ENCODE measurements around the gene SYMPK. TPM values are rescaled to one million over a fixed set of nuclear protein-coding genes. Genes with fewer than 3 reads are reported as not detected.

Gene SYMPK
- total RNA-seq, 4 donors from 2014 or later: 32.8 to 76.3 (median 44.1) TPM

- TF ChIP-seq EP300 (IDR thresholded peaks at IDR 0.05) (no peak), POLR2A (IDR thresholded peaks at IDR 0.05) (no peak), CTCF (IDR thresholded peaks at IDR 0.05) (no peak), POLR2AphosphoS5 (IDR thresholded peaks at IDR 0.05) (no peak)
- Histone ChIP-seq H3K27ac (no peak overlapping the region), H3K36me3 (peaks cover 21% of the 10 kb centered on the region), H3K27me3 (no peaks in the 10 kb centered on the region), H3K4me3 (no peak overlapping the region), H3K9me3 (no peaks in the 10 kb centered on the region), H3K4me1 (peaks cover 15% of the 10 kb centered on the region)
- DNase-seq (ENCODE audit: low spot score in 2 of 2): no peak
- 51% methylated on average over 2 of the region's 2 CpGs for WGBS
These were observed 89.6 kb downstream of the SYMPK start for GRCh38 chr19:45773384-45773783.

GRCh38 chr19:45772912-45773311 is 90.0 kb downstream of the SYMPK start:
- Histone ChIP-seq H3K36me3 (peaks cover 17% of the 10 kb centered on the region), H3K4me3 (no peak overlapping the region), H3K9me3 (no peaks in the 10 kb centered on the region), H3K4me1 (peaks cover 16% of the 10 kb centered on the region), H3K27ac (no peak overlapping the region), H3K27me3 (no peaks in the 10 kb centered on the region)
- DNase-seq (ENCODE audit: low spot score in 2 of 2): no peak
- TF ChIP-seq POLR2AphosphoS5 (IDR thresholded peaks at IDR 0.05) (no peak), CTCF (IDR thresholded peaks at IDR 0.05) (no peak), EP300 (IDR thresholded peaks at IDR 0.05) (no peak), POLR2A (IDR thresholded peaks at IDR 0.05) (no peak)
- 100% methylated on average over 3 of the region's 3 CpGs for WGBS

- no peaks in the 10 kb centered on the region for H3K27me3 ChIP-seq
- H3K9me3 ChIP-seq: no peaks in the 10 kb centered on the region
- peaks cover 22% of the 10 kb centered on the region for H3K4me1 ChIP-seq
- H3K36me3 ChIP-seq: peaks cover 12% of the 10 kb centered on the region
- H3K27ac ChIP-seq: no peak overlapping the region
- peak in 1 of 2 donors; percentile 74 for DNase-seq (ENCODE audit: low spot score in 2 of 2)
- TF ChIP-seq EP300 (IDR thresholded peaks at IDR 0.05) (no peak), POLR2A (IDR thresholded peaks at IDR 0.05) (no peak), CTCF (IDR thresholded peaks at IDR 0.05) (no peak), POLR2AphosphoS5 (IDR thresholded peaks at IDR 0.05) (no peak)
- no peak overlapping the region for H3K4me3 ChIP-seq
- WGBS: 88% methylated on average over 10 of the region's 14 CpGs
These were observed 90.7 kb downstream of the SYMPK start for GRCh38 chr19:45772130-45772840.

GRCh38 chr19:45771311-45771933 is 91.5 kb downstream of the SYMPK start:
- no peak for TF ChIP-seq EP300 (IDR thresholded peaks at IDR 0.05)
- 84% methylated on average over 32 of the region's 46 CpGs for WGBS
- peak in 1 of 2 donors; percentile 77 for DNase-seq (ENCODE audit: low spot score in 2 of 2)
- Histone ChIP-seq H3K27ac (peak overlapping the region; percentile 89), H3K27me3 (no peaks in the 10 kb centered on the region), H3K9me3 (no peaks in the 10 kb centered on the region), H3K36me3 (peaks cover 4% of the 10 kb centered on the region), H3K4me3 (peak overlapping the region; percentile 86), H3K4me1 (peaks cover 30% of the 10 kb centered on the region)

- H3K27me3 ChIP-seq: no peaks in the 10 kb centered on the region
- H3K9me3 ChIP-seq: no peaks in the 10 kb centered on the region
- H3K4me3 ChIP-seq: peak overlapping the region; percentile 86
- peak; percentile 98 to 99 for DNase-seq (ENCODE audit: low spot score in 2 of 2)
- H3K36me3 ChIP-seq: peaks cover 4% of the 10 kb centered on the region
- WGBS: 6% methylated on average over 21 of the region's 79 CpGs
- TF ChIP-seq POLR2AphosphoS5 (IDR thresholded peaks at IDR 0.05): peak in 2 of 3 donors; percentile 36 to 73
- TF ChIP-seq POLR2A (IDR thresholded peaks at IDR 0.05): no peak
- peak; percentile 85 to 95 for TF ChIP-seq CTCF (IDR thresholded peaks at IDR 0.05)
- TF ChIP-seq EP300 (IDR thresholded peaks at IDR 0.05): no peak
- H3K27ac ChIP-seq: peak overlapping the region; percentile 89
- H3K4me1 ChIP-seq: peaks cover 38% of the 10 kb centered on the region
These were observed 92.5 kb downstream of the SYMPK start for GRCh38 chr19:45770192-45771101.

Data from suprapubic skin (tissue), 4 donors.